Upper lobe of left lung (tissue), 4 donors: ENCODE results near the gene UBL4B.

Source experiments
- CTCF ChIP-seq, 6 experiments: fragments of 450-650 bp in 4 of 6; fragments of 200-600 bp in 2 of 6; sonication (generic) in 2 of 6; IDR thresholded peaks; one replicate each; pipeline ENCODE4 v1.5.1; 2016 to 2019; ENCODE audit warnings: antibody characterized with exemption in 6 of 6
- POLR2A ChIP-seq, 4 donors: fragments of 450-650 bp; IDR thresholded peaks; one replicate each; pipeline ENCODE4 v1.5.1; 2016 to 2017; ENCODE audit warnings: antibody characterized with exemption in 4 of 4, mild to moderate bottlenecking in 2 of 4
- POLR2AphosphoS5 ChIP-seq, 2 donors: sonication (generic); formaldehyde crosslinking; IDR thresholded peaks; one replicate each; pipeline ENCODE4 v1.5.1; 2017; ENCODE audit warnings: antibody characterized with exemption in 2 of 2

- no peak for TF ChIP-seq CTCF (IDR thresholded peaks at IDR 0.05)
- TF ChIP-seq POLR2A (IDR thresholded peaks at IDR 0.05): no peak
- no peak for TF ChIP-seq POLR2AphosphoS5 (IDR thresholded peaks at IDR 0.05)
These were observed 8.8 kb downstream of the UBL4B start for GRCh38 chr1:110120960-110121561.
